COLO668 (cell line): Measurements from ENCODE around the gene DNAH3.

ENCODE experiments used
- DNase-seq: peaks from one replicate; lab custom pipeline; 2025; ENCODE audit not compliant: unreplicated experiment; lab: John Stamatoyannopoulos, UW

Gene DNAH3

GRCh38 chr16:20906341-20907255 is 244.0 kb downstream of the DNAH3 start:
- no peak for DNase-seq

GRCh38 chr16:20905576-20905975 is 245.1 kb downstream of the DNAH3 start:
- DNase-seq = no peak

GRCh38 chr16:20904507-20905081 is 246.1 kb downstream of the DNAH3 start:
- peak; percentile 5 for DNase-seq

- no peak for DNase-seq
Observed at GRCh38 chr16:20903899-20904506, 246.6 kb downstream of the DNAH3 start.

GRCh38 chr16:20903116-20903898 is 247.3 kb downstream of the DNAH3 start:
- DNase-seq = no peak

GRCh38 chr16:20902426-20902825 is 248.2 kb downstream of the DNAH3 start:
- no peak for DNase-seq

GRCh38 chr16:20901436-20902112 is 249.1 kb downstream of the DNAH3 start:
- DNase-seq = peak; percentile 49

- DNase-seq = no peak
Observed at GRCh38 chr16:20901068-20901435, 249.6 kb downstream of the DNAH3 start.

- DNase-seq = peak; percentile 96
Observed at GRCh38 chr16:20900299-20901067, 250.2 kb downstream of the DNAH3 start, which contains the start of the genes DCUN1D3 and LYRM1. Gene DCUN1D3, minus strand, starts transcription at chr16:20900358. Its CDS starts 37,820 bp downstream, at chr16:20862538. Gene LYRM1, plus strand, starts transcription at chr16:20900771. Its CDS starts 14,785 bp downstream, at chr16:20915556.

GRCh38 chr16:20899477-20900298 is 251.0 kb downstream of the DNAH3 start:
- DNase-seq = peak; percentile 49

GRCh38 chr16:20899071-20899470 is 251.6 kb downstream of the DNAH3 start:
- no peak for DNase-seq

GRCh38 chr16:20897922-20898321 is 252.7 kb downstream of the DNAH3 start:
- no peak for DNase-seq

- DNase-seq = no peak
Observed at GRCh38 chr16:20897253-20897897, 253.3 kb downstream of the DNAH3 start.

- no peak for DNase-seq
Observed at GRCh38 chr16:20894388-20894787, 256.3 kb downstream of the DNAH3 start.

- no peak for DNase-seq
Observed at GRCh38 chr16:20889625-20890275, 260.9 kb downstream of the DNAH3 start.

- DNase-seq = no peak
Observed at GRCh38 chr16:20887207-20887606, 263.4 kb downstream of the DNAH3 start.

- no peak for DNase-seq
Observed at GRCh38 chr16:20886320-20886719, 264.3 kb downstream of the DNAH3 start.

- DNase-seq = no peak
Observed at GRCh38 chr16:20884240-20884556, 266.4 kb downstream of the DNAH3 start.
